K562 (cell line): ENCODE data around the gene MPIG6B. TPM values are rescaled to one million over a fixed set of nuclear protein-coding genes. Genes with fewer than 3 reads are reported as not detected.
A peak's percentile ranks its signal among the peaks of the same experiment; 100 is the strongest.

Source experiments
- EWSR1 ChIP-seq: fragments of 450-650 bp; IDR thresholded peaks from 2 replicates; pipeline ENCODE4 v1.6.1; 2018; ENCODE audit warnings: borderline replicate concordance, mild to moderate bottlenecking, low read depth, moderate library complexity; ENCODE audit not compliant: partially characterized antibody
- HDAC1 ChIP-seq, 2 experiments: fragments of 450-650 bp; IDR thresholded peaks; 2 replicates each; pipeline ENCODE4 v1.6.1; 2016 to 2017; ENCODE audit warnings: inconsistent platforms in 1 of 2, mild to moderate bottlenecking in 1 of 2, moderate library complexity in 1 of 2
- NCOA1 ChIP-seq: fragments of 450-650 bp; IDR thresholded peaks from 2 replicates; pipeline ENCODE4 v1.6.1; 2016; ENCODE audit warnings: low read depth
- NFYB ChIP-seq: IDR thresholded peaks from 2 replicates; pipeline ENCODE4 v1.6.1; 2011; ENCODE audit warnings: mild to moderate bottlenecking, moderate library complexity; ENCODE audit not compliant: insufficient read length; ENCODE audit errors: extremely low read depth
- REST ChIP-seq, 2 experiments: fragments of 450-650 bp; formaldehyde crosslinking in 1 of 2; IDR thresholded peaks; 2 replicates each; pipeline versions ENCODE4 v1.4.0 to v1.6.1; 2014 to 2020; ENCODE audit warnings: mild to moderate bottlenecking in 2 of 2, borderline replicate concordance in 1 of 2, low read depth in 1 of 2
- ZBTB9 ChIP-seq: fragments of 450-650 bp; formaldehyde crosslinking; IDR thresholded peaks from 2 replicates; pipeline ENCODE4 v1.4.0; 2020; ENCODE audit warnings: mild to moderate bottlenecking, moderate library complexity
- polyA plus RNA-seq, 8 experiments: library from polyadenylated mRNA; depleted of rRNA in 4 of 8; stranded (reverse) in 5 of 8; unstranded in 3 of 8; fragments of >200 nt; fragmentation: Nextera tagmentation in 2 of 8; fragmentation: Illumina TruSeq in 1 of 8; extraction: Ambion mirVana in 2 of 8; extraction: Trizol in 1 of 8; gene quantifications; 2 replicates each; pipeline versions ENCODE4 v1.2.1 to v1.2.3, GENCODE V29; 2011 to 2014; ENCODE audit warnings: inconsistent platforms in 1 of 8, missing spikeins in 1 of 8
- total RNA-seq, 7 experiments: library from RNA; depleted of rRNA in 6 of 7; stranded (reverse); fragments of >200 nt in 6 of 7; fragmentation: Illumina TruSeq in 2 of 7; extraction: Trizol in 2 of 7; gene quantifications; 2 replicates each; pipeline versions ENCODE4 v1.2.1 to v1.2.3, GENCODE V29; 2011 to 2021; ENCODE audit warnings: low replicate concordance in 1 of 7

MPIG6B gene
- total and polyA plus RNA-seq, 9 of the 15 experiments (the other 6 are each of a cell fraction or from before 2014, with no cell fraction given), result 0.11 to 1.2 (median 0.28) TPM; not detected in 1

GRCh38 chr6:31734821-31735406 lies 11.7 kb downstream of the MPIG6B start (continued):
- no peak for TF ChIP-seq REST (IDR thresholded peaks at IDR 0.05; ENCODE audit: borderline replicate concordance)
- TF ChIP-seq REST (CRISPR knock-in tag; IDR thresholded peaks at IDR 0.05; ENCODE audit: low read depth), result peak; percentile 62; the same call in 1 of the 2 replicates
- TF ChIP-seq ZBTB9 (CRISPR knock-in tag), result peak; percentile 19; the same call in 1 of the 2 replicates
- TF ChIP-seq HDAC1 (IDR thresholded peaks at IDR 0.05), result peak in 1 of 2 experiments; percentile 97; a peak in 2 of 4 replicates
- TF ChIP-seq EWSR1, result no peak
- no peak for TF ChIP-seq NFYB
- no peak for TF ChIP-seq NCOA1
